GM19455 (cell line): ENCODE results near the gene PSME4.

Experiments
- ATAC-seq: cut with Tn5 transposase; IDR thresholded peaks from one replicate; pipeline ENCODE4 v1.9.1; 2021; ENCODE audit not compliant: unreplicated experiment

PSME4 gene, protein sequence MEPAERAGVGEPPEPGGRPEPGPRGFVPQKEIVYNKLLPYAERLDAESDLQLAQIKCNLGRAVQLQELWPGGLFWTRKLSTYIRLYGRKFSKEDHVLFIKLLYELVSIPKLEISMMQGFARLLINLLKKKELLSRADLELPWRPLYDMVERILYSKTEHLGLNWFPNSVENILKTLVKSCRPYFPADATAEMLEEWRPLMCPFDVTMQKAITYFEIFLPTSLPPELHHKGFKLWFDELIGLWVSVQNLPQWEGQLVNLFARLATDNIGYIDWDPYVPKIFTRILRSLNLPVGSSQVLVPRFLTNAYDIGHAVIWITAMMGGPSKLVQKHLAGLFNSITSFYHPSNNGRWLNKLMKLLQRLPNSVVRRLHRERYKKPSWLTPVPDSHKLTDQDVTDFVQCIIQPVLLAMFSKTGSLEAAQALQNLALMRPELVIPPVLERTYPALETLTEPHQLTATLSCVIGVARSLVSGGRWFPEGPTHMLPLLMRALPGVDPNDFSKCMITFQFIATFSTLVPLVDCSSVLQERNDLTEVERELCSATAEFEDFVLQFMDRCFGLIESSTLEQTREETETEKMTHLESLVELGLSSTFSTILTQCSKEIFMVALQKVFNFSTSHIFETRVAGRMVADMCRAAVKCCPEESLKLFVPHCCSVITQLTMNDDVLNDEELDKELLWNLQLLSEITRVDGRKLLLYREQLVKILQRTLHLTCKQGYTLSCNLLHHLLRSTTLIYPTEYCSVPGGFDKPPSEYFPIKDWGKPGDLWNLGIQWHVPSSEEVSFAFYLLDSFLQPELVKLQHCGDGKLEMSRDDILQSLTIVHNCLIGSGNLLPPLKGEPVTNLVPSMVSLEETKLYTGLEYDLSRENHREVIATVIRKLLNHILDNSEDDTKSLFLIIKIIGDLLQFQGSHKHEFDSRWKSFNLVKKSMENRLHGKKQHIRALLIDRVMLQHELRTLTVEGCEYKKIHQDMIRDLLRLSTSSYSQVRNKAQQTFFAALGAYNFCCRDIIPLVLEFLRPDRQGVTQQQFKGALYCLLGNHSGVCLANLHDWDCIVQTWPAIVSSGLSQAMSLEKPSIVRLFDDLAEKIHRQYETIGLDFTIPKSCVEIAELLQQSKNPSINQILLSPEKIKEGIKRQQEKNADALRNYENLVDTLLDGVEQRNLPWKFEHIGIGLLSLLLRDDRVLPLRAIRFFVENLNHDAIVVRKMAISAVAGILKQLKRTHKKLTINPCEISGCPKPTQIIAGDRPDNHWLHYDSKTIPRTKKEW (N-terminal part only)

DNA sequence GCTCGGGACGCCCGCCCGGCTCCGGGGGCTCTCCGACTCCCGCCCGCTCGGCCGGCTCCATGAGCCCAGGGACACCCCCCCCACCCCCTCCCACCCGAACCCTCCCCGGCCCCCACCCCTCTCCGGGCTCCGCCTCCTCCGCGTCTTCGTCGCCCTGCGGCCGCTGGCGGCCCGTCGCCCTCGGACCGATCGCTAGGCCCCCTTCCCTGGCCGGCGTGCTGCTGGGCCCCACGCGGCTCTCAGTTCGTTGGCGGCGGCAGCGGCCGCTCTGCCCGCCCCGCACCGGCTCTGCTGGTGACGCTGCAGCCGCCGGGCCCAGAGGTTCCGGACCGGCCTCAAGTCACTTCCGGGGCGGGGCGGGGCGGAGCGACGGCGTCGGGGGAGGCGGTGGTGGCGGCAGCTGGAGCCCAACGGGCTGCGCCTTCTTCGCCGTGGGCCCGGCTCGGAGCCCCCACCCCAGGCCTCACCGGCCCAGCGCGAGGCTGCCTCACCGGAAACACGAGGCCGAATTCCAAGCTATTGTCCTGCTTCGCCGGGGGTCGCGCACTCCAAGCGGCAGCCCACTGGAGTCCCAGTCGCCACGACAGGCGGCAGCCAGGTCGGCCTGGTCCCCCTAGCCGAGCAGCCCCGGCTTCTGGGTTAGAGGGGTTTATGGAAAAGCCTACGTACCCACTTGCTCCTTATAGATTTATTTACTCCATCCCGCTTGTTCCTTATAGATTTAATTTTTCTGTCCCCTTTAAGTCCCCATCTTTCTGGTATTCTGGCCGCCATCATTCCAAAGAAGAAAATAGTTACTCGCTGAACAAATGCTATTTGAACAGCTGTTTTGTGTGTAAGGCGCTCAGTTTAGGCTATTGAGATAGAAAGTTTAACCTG lies at the start of gene PSME4:
Gene PSME4 (minus strand): TSS at position 270 of the 879 bp plus-strand sequence. CDS start 209 bp downstream, at position 61.
- ATAC-seq: peak; percentile 91

DNA sequence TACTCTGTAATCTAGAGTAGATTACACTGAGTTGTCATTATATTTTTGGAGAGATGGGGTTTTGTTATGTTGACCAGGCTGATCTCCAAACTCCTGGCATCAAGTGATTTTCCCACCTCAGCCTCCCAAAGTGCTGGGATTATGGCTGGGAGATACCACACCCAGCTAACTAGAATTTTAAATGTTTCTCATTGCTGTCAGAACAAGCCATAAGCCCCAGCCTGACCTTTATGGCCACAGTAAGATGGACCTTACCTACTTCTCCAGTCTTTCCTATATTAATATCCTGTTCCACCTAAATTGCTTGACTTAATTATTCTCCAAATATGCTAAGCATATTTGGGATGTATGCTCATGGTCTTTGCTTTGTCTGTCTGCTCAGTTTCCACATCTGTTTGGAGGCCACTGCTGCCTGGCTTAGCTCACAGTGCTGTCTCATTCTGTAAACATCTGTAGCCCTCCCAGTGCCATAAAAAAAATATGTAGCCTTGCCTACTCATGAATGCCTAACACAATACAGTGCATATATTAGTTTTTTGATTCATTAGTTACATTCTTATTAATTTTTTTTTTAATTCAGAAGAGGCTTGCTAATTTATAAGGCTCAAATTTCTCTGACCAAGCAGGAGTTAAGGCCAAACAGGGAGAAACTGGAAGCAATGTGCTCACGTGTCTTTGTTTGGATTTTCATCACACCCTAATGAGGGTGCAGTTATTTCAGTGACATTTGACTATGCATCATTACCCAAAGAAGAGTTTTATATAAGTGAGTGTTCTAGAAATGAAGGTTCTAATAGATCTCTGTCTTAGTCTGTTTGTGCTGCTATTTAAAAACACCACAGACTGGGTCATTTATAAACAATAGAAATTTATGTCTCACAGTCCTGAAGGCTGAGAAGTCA lies 45.3 kb upstream of the PSME4 start:
- ATAC-seq: no peak

DNA sequence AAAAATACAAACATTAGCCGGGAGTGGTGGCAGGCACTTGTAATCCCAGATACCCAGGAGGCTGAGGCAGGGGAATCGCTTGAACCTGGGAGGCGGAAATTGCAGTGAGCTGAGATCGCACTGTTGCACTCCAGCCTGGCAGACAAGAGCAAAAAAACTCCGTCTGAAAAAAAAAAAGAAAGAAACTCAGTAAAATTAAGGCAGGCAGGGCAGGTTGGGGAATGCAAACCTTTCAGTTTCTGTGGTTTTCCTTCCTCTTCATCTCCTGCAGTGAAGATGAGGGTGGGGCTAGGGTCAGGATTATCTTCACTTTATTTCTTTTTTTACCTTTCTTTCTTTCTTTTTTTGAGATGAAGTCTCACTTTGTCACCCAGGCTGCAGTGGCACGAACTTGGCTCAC lies 43.2 kb upstream of the PSME4 start:
- ATAC-seq: no peak

DNA sequence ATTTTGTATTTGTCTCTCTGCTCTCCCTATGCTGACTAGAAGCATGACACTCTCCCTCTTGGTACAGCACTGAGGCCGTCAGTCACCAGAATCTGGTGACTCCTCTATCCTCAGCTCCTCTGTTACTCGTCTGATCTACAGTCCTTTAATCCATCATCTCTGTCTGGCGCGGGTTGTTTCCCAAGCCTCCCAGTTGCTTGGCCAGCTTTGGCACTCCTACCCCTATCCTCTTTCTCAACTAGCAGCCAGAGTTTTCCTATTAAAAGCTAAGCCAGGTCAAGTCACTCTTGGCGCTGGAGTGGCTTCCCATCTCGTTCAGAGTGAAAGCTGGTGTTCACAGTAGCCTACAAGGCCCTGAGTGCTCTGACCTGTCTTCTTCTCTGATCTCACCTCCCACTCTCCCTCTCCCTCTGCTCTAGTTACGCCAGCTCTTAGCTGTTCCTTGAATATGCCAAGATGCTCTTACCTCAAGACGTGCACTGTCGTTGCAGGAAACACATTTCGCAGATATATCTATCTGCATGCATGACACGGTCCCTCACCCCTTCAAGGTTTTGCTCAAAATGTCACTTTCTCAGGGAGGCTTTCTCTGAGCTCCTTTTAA lies 41.8 kb upstream of the PSME4 start:
- no peak for ATAC-seq

DNA sequence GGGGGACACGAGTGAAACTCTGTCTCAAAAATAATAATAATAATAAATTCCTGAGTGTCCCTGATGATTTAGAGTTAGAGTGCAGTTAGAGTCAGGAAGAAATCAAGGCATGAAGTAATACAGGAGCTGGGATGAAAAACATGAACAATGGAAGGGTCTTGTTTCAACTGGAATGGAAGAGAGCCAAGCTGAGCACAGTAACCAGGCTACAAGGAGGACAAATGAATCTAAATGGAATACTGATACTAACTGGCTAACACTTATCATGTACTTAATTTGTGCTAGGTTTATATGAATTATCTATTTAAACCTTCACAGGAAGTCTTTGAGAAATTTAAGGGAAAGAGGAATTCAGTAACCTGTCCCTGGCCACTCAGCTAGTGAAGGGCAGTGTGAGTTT lies 38.8 kb upstream of the PSME4 start:
- ATAC-seq: no peak

DNA sequence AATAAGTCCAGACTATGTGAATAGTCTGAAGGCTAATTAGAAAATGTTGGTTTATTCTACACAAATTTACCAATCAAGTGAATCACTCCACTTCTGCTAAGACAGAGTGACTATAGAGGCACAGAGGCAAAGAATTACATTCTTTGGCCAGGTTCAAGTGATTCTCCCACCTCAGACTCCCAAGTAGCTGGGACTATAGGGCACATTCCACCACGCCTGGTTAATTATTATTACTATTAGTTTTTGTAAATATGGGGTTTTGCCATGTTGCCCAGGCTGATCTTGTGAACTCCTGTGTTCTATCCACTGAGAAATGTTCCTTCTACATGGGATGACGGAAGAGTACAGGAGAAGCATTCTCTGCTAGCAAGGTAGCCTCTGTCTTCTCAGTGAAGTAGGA lies 37.6 kb upstream of the PSME4 start:
- ATAC-seq: no peak

DNA sequence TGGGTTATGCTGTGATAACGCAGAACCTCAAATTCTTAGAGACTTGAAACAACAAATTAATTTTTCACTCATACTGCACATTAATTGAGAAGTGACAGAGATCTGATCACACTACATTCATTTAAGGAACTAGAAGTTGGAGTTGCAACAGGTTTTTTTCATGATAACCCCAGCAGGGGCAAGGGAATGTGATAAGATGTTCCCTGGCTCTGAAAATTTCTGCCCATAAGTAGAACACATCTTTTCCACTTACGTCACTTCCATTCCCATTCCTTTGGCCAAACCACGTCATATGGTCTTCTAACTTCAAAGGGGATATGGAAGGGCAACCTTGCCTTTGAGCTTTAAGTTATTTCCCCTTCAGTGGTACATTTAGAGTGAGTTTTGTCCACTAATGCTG lies 29.7 kb upstream of the PSME4 start:
- ATAC-seq: no peak

DNA sequence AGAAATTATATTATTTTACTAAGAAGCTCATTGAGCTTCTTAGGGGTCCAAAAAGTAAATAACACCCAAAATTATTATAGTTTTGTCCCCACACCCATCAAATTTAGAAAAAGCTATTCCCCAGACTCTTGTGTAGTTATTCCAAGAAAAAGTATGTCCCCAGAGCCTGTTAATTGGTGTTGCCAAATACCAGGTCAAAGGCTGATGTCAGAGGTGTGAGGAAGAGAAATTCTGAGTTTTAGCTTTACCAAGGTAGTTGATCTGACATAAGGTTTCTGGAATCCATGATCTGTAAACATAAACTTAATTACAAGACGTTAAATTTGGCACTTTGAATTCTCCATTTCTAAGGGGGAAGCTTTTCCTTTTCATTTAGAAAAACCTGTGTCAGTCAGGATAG lies 29.3 kb upstream of the PSME4 start:
- ATAC-seq: no peak

DNA sequence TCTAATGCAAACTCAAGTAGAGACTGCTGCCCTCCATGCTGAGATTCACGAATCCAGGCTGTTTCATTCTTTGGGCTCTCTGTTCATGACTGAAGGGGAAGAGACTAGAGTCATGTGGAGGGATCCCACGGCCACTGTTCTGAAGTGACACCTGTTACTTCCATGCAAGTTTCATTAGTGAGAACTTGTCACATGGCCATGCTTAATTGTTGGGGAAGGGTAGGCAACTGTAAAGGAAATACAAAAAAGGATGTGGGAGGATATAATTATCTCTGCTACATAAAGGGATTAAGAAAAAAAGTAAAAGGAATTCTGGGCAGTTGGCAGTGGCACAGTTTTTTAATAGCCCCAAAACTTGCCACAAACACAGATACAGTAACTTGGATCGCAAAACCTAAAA lies 28.0 kb upstream of the PSME4 start:
- no peak for ATAC-seq

DNA sequence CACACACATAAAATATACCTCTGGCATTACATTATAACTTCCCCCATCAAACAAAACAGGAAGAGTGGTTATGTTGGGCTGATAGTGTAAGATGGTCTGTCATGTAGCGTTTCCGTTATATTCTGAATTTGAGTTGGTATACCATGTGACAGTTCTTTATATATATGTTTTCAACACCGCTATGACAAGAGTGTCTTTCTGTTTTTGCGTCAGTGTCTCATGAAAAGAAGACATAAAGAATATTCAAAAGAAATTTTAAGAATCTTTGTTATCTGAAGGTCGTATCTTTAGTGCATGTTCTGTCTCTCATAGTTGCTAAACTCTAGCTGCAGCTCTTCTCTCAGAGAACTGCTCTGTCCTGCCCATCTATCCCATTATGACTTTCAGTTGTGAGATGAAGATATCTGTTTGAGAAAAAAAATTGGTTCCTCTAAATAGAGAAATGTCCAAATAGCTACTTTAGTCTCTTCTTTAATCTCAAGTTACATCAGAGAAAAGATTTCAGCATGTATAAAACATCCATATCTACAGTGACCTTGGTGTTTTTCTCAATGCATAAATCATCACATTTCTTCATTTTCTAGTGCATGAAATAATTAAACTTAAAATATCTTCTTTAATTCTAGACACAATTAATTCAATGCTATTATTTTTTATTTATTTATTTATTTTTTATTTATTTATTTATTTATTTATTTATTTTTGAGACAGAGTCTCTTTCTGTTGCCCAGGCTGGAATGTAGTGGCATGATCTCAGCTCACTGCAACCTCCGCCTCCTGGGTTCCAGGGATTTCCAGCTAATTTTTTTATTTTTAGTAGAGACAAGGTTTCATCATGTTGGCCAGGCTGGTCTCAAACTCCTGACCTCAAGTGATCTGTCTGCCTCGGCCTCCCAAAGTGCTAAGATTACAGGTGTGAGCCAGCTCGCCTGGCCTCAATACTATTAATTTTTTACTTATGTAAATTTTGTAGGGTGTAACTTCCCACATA lies 24.3 kb upstream of the PSME4 start:
- ATAC-seq: peak; percentile 63

DNA sequence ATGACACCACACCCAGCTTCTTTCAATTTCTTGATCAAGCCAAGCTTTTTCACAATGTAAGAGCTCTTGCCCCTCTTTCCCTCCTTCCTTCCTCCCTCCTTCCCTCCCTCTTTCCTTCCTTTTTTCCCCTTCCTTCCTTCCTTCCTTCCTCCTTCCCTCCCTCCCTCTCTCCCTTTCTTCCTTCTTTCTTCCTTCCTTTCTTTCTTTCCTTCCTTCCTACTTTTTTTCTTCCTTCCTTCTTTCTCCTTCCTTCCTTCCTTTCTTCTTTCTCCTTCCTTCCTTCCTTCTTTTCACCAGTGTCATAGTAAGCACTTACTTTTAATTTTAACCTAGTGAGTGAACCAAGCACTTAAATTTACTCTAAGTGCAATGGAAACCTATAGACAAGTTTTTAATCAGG lies 21.2 kb upstream of the PSME4 start:
- ATAC-seq: no peak

DNA sequence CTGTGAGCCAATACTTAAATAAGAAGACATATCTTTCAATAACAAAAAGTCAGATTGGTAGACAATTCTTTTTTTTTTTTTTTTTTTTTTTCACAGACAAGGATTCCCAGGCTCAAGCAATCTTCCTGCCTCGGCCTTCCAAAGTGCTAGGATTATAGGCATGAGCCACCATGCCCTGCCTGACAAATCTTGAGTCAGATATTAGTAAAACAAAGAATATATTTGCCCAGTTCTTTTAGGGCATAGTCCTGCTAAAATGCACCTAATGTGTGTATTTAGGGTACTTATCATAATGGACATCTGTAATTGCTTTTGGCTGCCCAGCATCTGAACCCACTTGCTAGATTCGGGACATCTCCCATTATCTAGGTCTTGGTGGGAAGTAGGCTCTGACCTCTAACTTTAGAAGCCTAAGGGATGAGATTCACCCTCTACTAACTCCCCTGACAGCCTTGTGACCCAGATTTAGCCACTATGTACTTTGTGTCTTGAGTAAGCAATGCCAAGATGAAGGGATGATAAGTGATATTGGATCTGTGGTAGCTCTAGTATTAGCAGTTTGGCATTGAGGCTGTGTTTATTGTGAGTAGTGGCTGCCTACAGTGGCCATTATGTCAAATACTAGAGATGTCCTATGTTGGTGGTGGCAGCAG lies 18.5 kb upstream of the PSME4 start:
- ATAC-seq: no peak

DNA sequence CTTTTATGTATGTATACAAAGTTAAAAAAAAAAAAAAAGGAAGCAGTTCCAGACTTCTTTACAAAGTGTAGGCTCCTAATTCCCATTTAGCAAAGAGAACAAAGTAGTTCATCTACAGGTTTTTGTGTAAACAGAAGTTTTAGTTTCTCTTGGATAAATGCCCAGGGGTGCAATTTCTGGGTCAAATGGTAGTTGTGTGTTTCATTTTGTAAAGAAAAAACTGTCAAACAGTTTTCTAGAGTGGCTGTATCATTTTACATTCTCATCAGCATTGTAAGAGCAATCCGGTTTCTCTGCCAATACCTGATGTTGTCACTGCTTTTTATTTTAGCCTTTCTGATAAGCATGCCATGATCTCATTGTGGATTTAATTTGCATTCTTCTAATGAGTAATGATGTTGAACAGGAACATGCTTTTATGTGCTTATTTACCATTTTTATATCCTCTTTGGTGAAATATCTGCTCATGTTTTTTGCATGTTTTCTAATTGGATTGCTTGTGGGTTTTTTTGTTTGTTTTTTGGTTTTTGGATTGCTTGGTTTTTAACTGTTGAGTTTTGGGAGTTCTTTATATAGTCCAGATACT lies 16.6 kb upstream of the PSME4 start:
- ATAC-seq: no peak

DNA sequence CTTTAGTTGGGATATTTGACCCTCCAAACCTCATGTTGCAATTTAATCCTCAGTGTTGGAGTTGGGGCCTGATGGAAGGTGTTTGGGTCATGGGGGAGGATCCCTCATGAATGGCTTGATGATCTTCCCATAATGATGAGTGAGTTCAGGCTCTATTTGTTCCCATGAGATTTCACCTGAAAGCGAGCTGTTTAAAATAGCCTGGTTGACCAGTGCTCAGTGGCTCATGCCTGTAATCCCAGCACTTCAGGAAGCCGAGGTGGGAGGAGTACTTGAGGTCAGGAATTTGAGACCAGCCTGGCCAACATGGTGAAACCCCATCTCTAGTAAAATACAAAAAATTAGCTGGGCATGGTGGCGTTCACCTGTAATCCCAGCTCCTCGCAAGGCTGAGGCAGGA lies 14.9 kb upstream of the PSME4 start:
- ATAC-seq: no peak

DNA sequence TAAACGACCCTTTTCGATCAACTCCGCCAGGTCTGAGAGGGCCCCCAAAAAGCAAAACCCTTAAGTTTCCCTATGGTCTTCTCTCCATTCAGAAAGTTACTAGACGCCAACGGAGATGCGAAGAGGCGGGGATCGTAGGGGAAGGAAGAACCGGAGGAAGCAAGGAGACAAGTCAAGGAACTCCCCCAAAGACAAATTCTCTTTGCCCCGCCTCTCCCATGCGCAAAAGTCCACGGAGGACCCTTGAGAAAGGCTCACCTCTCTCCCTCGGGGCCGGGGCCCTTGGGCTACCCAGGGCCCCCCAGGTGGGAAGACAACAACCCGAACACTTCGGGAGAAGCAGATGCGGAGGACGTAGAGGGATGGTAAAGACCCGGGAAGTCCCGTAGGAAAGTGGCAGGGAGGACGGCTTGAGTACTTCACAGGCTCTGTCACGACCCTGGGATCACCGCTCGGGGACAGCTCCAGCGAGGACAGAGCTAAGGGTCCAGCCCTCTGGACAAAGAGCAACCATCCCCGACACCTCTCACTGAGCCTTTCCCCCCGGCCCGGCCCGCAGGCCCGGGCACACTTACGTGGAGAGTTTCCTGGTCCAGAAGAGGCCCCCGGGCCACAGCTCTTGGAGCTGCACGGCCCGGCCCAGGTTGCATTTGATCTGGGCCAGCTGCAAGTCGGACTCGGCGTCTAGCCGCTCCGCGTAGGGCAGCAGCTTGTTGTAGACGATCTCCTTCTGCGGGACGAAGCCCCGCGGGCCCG lies 647 bp downstream of the PSME4 start:
- ATAC-seq: peak; percentile 32

DNA sequence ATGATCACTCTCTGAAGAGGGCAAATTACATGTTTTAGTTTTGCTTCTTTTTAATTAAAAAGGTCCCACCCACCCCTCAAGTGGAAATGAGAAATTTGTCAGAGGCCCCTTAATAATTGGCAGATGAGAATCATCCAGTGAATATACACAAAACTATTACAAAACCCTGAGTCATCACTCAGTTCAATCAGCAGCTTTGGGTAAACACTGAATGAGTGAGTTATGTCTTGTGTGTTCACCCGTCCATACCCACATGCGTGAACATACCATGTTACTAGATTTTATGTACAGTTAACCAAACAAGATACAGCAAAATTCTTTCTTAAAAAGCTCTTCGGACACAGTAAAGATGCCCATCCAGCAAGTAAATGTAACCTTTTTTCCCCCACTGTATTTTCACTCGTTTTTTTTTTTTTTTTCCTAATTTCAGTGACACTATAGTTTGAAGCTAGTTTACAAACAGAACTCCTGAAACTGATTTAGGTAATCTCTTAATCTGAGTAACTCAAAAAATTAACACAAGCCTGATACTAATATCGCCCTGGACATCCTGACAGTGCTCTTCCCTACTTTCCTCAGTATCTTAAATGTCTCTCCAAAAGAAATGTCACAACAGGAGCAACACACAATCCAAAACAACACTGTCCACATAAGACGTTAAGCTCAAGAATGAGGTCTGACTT lies 1.4 kb downstream of the PSME4 start:
- ATAC-seq: no peak
